GM11168 (cell line): ENCODE data around the gene PSMG3.

Experiments
- in situ Hi-C: fragments of 300-500 bp; cut with MboI; formaldehyde crosslinking; loops from one replicate; pipeline ENCODE4 v1.12.0; 2022; ENCODE audit warnings: low sequenced_read_pairs; ENCODE audit not compliant: unreplicated experiment

PSMG3 gene

DNA sequence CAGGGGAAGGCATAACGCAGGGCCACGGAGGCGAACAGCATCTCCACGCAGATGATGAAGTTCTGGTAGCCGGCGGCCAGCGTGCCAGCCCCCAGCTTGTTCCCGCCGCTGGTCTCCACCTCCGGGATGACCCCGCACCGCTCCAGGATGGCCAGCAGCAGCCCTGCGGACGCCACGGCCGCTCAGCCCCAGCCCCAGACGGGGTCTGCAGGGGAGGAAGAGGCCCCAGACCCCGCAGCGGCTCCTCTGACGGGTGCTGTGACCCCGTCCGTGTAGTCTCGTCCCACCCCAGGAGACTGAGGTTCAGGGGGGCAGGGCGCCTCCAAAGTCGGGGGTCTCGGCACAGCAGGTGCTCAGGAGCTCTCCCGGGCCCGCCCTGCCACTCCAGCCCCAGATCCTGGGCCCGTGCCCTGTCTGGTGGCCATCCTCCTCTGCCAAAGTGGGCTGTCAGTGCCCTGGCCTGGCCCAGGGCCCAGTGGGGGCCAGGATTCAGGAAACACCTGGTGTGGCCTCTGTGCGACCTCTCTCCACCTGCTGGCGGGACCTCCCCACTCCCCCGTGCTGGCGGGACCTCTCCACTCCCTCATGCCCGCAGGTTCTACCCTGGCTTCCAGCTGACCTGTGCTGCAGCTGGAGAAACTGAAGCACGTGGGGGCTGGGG is 21.9 kb downstream of the PSMG3 start:
- in situ Hi-C loops, result no loop called here

DNA sequence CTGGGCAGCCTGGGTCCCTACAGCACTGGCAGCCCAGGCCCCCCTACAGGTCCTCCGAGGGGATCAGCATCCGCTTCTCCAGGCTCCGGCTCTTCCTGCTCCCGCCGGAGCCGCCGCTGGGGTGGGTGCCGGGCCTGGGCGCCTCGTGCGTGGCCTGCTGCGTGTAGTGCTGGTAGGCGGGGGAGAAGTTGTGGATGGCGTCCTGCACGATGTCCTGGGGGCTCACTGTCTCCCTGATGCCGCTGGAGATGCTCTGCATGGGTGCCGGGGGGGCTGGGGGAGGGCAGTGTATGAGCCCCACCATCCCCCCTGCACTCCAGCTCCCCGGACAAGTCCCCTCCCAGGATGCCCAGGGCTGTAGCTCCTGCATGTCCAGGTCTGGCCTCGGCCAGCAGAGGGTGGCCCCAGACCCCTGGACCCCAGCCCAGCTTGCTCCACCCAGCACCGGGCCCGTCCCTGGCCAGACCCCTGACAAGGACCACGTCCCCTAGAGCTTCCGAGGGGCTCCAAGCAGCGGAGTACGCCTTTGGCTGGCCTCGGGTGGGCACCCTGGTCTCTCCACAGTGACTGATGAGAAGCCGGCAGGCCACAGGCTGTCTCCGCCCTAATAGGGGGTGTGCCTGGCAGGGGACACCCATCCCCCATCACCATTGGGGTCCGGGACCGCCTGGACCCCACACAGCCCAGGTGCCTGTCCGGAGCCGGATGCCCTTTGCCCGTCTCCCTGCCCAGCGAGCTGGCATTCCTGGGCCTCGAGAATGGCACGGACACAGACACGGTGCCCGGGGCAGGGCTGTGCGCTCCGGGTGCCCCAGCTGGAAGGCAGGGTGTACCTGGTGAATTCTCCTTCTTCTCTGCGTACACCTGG is 22.7 kb downstream of the PSMG3 start:
- in situ Hi-C loops, result no loop called here

DNA sequence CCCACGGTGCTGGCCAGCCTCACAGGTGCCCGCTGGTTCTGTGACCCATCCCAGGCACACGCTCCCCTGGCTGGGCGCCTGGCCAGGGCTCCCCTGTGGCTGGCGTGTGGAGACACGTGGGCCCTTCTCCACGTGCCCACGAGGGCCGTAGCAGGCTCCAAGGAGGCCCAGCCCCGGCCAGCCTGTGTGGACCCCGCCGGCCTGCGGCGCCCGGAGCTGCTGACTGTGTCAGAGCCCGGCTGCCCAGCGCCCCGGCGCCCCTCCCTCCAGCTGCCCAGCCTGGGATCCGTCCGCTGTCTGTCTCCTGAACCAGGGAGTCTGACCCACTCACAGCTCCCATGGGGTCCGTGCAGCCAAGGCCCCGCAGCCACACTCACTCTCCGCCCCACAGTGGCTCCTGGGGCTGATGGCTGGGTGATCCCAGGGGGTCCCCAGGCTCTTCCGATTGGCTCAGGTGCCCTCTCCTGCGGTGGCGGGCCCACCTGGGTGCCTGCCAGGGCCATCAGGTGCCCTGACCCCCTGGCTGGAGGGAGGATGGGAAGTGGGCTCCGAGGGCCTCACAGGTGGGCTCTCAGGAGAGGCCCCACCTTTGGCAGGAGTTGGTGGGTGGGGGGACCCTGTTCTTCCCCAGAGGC is 23.4 kb downstream of the PSMG3 start:
- in situ Hi-C loops, result no loop called here

DNA sequence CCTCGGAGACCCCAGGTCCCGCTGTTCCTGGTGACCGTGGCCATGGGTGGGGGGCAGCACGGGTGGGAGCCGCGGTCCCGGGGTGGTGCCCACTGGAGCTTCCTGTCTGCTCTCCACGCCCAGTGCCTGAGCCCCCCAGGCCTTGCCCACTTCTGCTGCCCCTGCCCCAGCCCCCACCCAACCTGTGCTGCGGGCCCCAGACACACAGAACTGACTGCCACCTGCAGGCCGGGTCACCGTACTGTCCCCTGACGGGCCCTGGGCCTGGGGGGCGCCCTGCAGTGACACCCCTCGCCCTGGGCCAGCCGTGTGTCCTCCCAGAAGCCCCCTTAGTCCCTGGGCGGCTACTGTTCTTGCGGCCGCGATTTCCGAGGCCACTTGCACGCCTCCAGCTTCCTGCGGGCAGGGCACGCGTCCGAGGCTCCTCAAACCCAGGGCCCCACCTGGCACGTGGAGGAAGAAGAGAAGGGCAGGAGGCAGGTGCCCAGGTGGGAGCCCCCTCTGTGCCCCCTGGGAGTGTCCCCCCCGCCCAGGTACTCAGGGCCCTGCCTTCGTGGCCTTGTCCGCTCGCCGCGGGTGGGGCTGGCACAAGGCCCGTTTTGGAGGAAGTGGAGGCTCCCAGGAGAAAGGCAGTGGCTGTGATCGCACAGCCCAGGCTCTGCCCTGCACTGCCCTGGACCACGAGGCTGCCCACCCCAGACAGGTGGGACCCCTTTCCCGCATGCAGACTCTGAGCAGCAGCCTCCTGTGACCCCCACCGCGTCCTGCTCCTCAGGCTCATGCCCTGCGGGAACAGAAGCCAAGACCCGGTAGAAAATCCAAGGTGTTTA is 24.2 kb downstream of the PSMG3 start:
- in situ Hi-C loops, result no loop called here

DNA sequence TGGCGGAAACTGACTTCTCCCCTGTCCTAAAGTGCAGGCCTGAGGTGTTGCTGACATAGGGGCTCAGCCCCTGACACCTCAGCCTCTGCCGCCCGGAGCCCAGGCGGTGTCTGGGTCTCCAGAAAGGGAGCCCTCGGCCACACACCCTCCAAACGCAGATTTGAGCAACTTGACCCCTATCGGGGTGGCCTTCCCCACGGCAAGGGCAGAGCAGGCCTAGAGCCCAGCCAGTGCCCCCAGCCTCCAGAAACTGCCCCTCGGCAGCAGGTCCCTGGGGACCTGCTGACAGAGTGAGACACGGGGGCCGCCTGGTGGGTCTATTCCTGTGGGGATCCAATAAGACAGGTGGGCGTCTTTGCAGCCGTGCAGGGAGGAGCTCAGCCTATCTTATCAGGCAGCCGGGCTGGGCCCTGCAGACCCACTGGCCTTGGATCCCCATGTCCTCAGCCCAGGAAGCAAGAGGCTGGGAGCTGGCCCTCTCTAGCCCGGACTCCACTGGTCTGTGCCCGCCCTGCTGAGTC is 24.9 kb downstream of the PSMG3 start:
- in situ Hi-C loops, result no loop called here

DNA sequence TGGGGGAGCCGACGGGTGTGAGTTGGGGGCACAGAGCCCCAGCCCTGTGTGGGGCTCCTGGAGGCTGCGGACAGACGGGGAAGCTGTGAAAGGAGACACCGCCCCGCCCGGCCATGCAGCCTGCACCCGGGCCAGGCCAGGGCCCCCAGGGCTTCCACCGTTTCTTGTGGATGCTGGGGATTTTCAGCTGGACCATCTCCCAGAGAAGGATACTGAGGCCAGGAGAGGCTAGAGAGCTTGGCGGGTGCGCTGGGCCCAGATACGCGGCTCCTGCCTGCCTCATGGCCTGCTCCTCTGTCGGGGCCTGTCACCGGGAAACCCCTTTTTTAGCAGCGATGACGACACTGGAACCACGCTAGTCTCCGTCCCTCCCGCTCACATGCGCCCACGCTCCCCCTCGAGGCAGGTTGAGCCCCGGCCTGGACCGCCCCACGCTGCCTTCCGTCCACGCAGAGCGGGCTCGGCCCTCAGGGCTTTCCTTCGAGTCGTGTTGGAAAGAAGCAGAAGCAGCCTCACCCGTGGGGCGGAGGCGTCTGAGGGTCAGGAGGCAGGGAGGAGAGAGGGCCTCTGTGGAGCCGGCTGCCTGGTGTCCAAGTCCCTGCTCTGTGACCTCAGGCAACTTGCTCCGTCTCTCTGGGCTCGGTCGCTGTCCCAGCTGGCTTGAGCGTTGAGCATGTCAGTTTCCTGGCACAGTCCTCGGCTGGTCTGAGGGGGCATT is 25.5 kb downstream of the PSMG3 start:
- in situ Hi-C loops, result no loop called here

DNA sequence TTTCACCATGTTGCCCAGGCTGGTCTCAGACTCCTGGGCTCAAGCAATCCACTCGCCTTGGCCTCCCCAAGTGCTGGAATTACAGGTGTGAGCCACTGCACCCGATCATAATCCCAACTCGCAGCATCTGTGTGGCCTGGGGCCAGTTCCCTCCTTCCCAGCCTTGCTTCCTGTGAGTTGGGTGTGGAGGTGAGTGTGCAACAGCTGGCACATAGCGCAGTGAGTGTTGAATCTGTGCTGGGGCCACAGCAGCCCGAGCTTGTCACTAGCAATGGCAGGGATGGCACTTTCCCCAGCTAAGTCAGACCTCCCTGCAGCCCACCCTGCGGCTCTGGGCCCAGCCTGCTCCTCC is 26.0 kb downstream of the PSMG3 start:
- in situ Hi-C loops, result no loop called here

DNA sequence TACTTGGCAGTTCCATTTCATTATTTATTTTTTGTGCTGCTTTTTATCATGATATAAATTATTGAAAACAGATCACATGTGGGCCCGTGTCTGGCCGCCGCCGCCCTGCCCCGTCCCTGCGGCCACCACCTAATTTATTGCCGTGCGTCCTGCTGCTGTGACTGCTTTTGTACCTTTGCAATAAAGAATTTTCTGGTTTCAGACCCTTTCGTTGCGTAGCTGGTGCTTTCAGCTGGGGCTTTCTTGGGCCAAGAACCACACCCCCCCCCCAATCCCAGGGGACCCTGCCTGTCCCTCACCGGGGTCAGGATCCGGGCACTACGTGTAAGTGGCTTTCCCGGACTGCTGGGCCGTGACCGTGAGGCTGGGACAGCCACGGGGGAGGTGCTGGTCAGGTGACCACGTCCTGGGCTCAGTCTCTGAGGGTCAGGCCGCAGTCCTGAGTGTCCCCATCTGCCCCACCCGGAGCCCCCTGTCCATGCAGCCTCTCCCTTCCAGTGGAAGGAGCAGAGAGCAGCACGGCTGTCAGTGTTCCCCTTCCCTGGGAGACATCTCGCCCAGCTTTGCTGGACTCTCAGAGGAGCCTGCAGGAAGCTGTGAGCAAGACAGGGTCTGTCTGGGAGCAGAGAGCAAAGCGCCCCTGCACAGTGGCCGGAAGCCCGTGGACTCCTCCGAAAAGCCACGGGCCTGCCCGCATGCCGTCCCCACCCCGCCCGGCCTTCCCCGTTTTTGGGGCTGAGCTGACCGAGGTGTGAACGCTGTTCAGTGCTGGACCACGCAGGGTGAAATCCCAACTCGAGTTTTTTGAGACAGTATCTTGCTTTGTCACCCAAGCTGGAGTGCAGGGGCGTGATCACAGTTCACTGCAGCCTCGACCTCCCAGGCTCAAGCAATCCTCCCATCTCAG is 26.7 kb downstream of the PSMG3 start:
- in situ Hi-C loops, result no loop called here

DNA sequence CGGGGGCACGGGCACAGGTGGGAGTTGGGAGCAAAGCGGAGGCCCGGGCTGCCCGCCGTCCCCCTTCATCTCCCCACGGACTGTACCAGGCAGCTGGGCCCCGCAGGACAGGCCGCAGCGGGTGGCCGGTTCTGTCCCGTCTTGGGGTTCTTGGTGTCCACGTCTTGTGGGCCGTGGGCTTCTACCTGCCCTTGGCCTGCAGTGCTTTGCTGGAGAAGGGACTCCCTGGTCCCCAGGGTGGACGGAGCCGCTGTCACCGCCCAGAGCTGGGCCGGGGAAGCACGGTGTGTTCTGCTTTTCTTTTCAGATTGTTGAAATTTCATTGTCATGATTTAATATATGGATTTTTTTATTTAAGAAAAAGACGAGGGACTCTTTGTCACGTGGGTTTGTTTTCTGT is 27.5 kb downstream of the PSMG3 start:
- in situ Hi-C loops, result no loop called here

DNA sequence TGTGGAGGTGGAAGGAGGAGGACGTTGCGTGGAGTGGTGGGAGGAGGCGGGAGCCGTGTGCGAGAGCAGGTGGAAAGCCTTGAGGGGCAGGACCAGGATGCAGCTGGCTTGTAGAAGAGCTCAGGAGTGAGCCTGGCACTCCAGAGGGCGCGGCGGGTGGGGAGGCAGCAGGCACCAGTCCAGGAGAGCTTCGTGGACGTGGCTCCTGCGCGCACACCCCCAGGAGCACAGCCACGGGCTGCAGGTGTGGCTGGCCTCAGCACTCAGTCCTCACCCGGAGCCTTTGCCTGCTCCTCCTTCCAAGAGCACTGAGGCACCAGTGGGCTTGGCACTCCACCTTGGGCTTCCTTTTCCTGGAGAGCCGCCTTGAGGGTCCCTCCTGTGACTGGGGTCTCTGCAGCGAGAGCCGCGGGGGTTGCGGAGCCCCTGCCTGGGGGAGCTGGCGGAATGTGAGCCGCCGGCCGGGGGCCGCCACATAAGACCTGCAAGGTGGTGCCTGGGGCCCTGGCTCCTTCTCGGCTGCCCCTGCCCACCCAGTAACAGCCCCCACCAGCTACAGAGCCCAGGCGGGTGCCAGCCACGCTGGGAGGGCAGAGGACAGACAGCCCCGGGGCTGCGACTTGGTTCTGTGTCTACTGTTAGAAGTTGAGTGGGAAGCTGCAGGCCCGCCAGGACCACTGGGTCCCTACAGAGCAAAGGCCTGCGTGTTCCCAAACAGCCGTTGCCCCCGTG is 28.2 kb downstream of the PSMG3 start:
- in situ Hi-C loops, result no loop called here

DNA sequence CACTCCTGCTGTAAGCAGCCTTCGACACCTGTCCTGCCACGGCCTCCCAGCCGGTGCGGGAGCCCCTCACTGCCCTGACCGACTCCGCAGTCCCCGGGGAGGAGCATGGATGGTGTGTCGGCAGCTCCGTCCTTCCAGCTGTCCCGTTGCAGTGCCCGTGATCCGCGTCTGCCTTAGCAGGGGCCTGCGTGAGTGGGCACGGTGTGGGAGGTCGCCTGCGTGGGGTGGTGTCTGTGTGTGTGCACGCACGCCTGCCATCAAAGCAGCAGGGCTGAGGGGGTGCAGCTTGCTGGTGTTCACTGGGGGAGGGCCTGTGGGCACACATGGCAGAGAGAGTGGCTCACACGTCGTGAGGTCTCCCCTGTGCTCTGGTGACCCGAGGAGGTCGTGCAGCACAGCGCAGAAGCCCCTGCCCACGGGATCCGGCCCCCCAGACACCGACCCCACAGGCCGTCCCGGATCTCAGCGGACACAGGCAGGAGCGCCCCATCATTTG is 29.0 kb downstream of the PSMG3 start:
- in situ Hi-C loops, result no loop called here

DNA sequence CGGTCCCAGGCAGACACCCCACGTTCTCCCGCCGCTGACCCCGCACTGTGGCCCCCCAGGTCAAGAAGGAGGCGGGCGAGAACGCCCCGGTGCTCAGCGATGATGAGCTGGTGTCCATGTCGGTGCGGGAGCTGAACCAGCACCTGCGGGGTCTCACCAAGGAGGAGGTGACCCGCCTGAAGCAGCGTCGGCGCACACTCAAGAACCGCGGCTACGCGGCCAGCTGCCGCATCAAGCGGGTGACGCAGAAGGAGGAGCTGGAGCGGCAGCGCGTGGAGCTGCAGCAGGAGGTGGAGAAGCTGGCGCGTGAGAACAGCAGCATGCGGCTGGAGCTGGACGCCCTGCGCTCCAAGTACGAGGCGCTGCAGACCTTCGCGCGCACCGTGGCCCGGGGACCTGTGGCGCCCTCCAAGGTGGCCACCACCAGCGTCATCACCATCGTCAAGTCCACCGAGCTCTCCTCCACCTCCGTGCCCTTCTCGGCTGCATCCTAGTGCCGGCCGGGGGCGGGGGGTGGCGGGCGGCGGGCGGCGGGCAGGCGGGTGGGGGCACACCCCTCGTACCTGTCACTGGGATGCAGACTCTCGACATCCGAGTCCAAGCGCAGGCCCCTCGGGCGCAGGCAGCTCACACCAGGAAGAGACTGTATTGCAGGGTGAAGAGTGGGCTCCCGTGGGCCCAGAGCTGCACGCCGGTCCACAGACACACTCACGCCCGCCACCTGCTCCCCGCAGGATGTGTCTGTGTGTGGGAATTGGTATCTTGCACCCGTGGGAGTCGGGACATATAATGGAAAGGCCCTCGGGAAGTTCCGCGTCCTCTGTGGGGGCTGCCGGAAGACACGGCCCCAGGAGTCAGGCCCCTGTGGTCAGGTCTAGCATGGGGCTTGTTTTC is 29.7 kb downstream of the PSMG3 start:
- in situ Hi-C loops, result no loop called here

DNA sequence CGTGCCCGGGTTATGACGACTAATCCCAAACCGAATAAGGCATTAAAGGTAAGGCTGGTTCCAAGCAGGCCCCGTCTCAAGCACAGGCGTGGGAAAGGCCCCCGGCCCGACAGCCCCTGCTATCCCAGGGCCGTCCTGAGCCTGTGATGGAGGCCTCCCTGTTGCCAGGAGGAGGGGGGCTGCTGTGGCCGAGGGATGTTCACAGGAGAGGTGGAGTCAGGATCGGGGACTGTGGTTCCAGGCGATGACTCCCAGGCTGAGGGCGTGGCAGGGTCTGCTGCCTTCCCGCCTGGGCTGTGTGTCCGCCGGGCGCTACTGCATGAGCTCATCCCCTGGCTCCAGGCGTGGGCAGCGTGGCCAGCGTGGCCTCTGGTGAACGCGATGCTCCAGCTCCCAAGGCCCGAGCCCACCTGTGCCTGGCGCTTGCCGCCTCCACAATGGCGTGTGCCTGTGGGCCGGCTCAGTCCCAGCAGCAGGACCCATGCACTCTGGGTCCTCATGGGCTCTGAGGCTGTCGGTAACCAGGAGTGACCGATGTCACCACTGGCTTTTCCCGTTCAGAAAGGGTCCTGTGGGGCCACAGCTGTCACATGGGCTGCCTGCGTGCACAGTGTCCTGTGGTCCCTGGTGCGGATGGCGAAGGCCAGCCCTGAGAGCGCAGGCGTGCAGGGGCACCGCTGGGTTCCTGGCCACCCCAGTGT is 30.5 kb downstream of the PSMG3 start:
- in situ Hi-C loops, result no loop called here

DNA sequence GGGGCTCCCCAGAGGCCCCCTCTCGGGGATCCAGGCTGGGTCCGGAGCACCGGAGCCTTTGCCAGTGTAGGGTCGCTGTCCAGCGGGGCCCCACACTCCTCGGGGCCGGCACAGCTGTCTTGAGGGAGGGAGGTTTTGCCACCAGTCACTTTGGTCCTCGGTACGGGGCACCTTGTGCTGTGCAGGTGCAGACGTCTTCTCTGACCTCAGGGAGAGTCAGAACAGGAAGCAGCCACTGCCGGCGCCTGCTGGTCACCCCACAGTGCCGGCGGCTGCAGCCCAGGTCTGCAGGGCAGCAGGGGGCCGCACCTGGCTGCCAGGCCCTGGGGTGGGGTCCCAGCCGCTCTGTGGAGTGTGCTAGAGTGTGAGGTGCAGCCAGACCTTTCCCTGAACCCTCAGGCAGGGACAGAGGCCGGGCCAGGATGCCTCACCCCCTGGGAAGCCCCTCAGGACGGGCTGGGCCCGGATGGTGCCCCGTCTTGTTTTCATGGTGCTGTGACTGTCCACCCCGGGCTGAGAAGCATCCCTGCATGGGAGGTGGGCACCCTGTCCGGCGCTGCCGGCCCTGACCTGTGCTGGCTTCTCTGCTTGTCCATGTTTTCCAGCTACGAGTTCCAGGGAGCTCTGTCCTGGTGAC is 31.2 kb downstream of the PSMG3 start:
- in situ Hi-C loops, result no loop called here

DNA sequence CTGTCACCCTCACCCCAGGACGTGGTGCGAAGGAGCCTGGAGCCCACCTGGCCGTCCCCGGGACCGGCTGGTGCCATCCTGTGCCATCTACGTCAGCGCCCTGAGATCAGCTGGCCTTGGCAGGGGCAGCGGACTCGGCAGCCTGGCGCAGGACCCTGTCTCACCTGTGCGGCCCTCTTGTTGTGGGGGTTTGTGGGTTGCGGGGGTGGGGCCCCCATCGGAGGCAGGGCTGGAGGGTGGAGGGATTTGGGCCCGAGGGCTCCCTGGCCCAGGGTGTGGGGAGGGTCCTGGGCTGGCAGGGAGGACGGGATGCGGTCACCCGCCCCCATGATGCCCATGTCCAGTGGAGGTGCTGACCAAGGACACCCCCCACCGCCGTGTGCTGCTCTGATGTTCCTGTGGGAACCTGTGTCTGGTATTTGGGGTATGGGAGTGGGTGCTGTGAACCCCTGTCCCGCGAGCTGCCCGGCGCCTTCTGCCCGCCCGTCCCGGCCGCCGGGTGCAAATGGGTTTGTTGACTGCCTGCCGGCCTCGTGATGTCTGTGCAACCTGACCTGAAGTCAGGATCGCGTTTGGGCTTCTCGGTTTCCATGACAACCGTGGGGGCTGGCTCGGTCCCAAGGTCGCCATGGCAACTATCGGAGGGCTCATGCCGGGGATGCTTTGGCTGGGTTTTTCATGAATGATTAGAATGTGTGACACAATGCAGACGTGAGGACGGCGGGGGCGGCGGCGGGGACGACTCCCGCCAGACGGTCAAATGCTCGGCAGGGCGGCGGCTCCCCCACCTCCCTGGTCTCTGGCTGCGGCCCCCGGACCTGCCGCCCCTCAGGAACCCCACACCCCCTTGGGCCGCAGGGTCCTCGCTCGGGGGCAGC is 32.1 kb downstream of the PSMG3 start:
- in situ Hi-C loops, result no loop called here
